HG02973 (cell line): ENCODE measurements around the gene SND1.
A peak's percentile ranks its signal among the peaks of the same experiment; 100 is the strongest.
"Not testable (repeated sequence)": the region's sequence is repeated elsewhere in the genome, so short reads cannot be mapped to it uniquely, and the experiment has no call there.

Experiments
- ATAC-seq: cut with Tn5 transposase; IDR thresholded peaks from one replicate; pipeline ENCODE4 v1.9.1; 2021; ENCODE audit warnings: moderate library complexity; ENCODE audit not compliant: unreplicated experiment

The SND1 gene

DNA sequence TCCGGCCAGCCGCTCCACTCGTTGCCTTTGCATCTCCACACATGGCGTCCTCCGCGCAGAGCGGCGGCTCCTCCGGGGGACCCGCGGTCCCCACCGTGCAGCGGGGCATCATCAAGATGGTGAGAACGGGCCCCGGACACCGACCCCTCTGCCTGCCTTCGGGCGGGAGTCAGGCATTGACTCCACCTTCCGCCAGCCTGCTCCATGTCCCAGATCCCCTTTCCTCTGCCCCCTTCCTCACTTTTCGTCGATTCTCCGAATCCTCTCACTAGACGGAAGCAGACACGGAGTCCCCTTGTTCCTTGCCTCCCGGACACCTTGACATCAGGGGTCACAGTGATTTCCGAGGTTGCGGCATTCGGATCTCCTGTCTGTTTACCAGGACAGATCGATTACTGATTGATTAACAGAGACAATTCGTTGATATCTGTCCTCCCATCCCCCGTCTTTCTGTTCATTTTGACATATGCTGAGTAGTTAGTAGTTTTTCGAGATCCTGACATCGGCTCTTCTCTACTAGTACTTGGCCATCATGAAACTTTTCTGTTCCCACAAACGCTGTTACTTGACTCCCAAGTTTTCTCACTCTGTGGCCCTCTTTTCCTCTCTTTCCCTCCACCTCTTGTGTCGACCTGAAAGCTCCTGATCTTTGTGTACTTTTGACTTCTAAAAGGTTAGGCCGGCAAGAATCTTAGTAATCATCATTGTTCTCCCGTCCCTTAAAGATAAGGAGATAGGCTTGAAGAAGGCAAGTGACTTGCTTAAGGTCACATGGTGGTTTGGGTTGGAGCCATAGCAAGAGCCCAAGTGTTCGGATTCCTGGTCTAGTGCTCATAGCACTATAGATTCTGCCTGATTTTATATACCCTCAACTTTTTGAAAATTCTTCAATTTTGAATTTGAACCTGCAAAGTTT lies 597 bp downstream of the SND1 start:
- peak; percentile 5 for ATAC-seq

DNA sequence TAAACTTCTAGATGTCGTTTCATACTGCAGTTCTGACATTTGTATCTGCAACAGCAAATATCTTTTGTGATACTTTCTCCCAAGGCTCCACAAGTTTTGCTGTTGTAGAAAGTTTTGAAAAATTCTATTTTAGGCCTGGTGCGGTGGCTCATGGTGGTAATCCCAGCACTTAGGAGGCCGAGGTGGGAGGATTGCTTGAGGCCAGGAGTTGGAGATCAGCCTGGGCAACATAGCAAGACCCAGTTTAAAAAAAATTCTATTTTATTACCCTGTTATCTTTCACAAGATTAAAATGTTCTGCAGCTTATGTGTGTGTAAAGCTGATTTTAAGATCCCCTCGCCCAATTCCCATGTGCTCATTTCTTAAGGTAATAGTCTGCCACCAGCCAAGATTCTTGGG lies 1.4 kb downstream of the SND1 start:
- no peak for ATAC-seq

DNA sequence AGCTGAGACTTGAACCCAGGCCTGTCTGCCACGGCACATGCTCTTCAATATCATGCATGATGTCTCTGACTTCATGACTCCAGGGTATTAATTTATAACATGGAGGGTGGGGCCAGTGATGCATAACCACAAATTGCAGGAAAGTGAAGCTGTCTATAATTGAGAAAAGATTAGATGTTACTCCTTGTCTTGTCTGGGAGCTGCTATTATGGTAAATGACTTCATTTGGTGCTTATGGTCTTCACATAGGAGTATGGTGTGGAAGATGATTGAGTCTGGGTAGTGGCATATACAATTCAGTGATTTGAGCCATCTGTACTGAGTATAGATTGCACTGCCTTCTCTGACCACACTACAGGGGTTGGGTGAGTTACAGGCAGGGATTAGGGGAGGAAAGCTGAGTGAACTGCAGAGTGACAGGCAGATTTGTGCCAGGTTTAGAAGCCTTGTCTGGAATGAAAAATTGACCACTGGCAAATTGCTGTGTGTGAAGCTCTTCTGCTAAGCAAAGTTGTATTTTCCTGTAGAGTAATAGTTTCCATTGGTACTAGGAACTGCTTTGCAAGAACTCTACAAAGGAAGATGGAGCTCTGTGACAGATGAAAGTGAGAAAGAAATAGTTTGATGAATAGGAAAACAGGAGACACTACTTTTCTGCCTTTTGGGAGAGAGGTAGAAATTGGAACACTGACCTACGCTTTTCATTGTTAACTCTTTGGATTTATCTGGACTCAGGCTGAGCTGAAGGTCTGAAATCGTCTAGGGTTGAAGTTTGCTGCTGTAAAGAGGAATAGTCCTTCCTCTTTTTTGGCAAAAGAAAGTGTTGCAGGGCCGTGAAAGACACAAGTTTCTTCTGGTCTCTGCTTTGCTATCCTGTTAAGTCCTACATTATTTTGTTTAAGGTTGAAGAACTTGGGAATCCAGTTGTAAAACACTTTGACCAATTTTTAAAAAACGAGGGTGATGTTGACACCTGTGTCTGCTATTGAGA lies 2.7 kb downstream of the SND1 start:
- no peak for ATAC-seq

DNA sequence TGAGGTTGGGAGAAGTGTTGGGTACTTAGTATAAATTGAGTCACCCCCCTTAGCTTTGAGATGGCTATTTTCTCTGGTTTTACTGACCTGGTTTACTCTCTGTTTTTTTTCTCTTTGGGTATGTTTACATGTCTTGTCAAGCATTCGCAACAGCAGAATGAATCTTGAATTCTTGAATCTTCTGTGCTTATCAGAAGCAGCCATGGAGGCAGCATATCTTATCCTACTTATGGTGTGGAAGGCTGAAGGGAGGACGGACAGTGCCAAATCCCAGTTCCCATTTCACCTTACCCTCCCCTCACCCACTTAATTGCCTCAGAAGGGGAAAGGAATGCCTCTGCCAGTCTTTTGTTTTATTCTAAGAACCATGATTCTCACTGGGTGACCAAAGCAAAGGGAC lies 3.7 kb downstream of the SND1 start:
- no peak for ATAC-seq

DNA sequence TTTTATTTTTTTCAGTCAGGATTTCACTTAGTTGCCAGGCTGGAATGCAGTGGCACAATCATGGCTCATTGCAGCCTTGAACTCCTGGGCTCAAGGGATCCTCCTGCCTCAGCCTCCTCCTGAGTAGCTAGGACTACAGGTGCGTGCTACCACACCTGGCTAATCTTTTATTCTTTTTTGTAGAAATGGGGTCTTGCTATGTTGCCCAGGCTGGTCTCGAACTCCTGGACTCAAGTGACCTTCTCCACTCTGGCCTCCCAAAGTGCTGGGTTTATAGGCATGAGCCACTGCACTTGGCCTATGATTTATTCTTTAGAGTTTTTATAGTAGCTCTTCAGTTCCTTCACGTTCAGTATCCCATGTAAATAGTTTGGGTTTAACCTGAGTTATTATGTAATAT lies 5.5 kb downstream of the SND1 start:
- ATAC-seq = no peak

DNA sequence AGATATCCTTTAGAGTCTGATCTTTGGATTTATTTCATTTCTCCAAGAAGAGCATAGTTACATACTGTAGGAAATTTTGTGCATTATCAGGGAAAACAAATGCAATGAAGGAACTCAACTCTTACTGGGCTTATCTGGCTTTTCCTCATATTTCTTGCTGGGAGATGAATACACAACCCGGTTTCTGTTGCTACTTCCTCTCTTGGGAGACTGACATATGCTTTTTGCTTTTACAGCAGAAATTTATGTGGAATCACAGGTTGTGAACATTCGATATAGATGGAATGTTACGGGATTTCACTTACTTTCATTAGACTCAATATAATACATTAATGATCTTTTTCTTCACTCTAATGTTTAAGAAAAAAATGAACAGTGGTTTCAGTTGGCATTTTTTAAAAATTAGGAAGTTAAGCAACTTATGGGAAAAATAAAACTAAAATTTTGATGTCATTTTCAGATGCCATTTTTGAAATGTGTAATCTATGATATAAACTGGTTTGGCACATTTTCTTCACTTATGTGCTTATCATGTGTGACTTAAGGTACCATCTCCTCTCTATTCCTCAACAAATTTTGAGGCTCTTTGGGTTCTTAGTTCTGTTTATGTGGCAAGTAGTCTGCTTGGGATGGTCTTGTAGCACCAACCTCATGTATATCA lies 7.1 kb downstream of the SND1 start:
- ATAC-seq = no peak

DNA sequence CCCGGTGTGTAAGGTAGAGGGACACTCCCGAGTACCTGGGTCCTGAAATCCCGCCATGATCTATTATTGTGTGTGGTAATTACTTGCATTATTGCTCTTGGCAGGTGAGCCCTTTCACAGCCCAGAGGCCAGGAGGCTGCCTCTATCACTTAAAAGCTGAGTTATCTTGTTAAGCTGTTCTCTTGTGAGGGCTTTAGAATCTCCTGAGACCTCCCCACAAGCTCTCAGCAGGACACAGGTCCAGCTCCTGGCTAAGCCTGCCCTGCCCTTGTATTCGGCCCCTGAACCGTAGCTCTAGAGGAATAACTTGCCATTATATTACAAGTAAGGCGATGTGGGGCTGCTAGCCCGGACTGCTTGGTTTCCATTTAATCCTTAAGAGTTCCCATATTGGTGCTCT lies 13.9 kb downstream of the SND1 start:
- ATAC-seq = no peak

DNA sequence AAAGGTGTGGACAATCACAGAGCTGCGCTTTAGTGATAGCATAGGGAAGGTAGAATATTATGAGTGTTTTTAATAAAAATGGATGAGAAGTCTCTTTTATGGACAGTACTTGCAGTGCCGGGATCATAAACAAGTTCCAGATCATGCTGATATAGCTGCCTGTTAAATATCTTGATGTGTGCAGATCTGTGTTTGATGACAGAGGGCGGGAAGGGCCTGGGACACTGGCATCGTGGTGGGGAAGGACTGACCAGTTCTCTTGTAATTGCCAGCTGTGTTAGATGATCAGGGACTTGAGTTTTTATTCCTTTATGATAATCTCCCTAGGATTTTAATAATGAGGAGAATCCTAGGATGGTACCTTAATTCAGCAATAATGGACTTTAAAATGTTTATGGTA lies 14.6 kb downstream of the SND1 start:
- ATAC-seq = no peak

DNA sequence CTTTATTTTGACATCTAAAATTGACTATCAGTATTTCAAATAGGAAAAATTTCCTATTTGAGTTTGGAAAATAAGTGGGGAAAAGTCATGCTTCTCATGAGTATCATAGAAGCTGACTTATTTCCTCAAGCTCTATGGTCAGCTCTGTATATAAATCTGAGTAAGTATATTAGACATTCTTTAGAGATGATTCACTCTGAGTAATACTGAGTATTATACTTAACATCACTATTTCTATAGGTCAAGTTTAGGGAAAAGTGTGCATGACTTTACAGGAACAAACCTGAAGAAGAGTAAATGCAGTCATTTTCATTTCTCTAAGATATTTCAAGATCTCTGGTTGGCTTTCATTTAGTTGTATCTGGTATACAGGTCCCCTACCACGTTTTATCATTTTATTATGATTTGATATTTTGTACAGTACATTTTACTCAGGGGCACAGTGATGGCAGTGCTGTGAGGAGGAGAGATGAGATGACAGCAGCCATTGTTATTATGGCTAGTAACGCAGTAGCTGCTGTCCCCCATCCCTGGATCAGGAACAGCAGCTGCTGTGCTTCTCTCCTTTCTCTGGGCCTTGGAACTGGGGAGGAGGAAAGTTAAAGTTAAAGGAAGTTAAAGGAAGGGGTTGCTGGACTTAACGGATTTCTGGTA lies 15.2 kb downstream of the SND1 start:
- no peak for ATAC-seq

DNA sequence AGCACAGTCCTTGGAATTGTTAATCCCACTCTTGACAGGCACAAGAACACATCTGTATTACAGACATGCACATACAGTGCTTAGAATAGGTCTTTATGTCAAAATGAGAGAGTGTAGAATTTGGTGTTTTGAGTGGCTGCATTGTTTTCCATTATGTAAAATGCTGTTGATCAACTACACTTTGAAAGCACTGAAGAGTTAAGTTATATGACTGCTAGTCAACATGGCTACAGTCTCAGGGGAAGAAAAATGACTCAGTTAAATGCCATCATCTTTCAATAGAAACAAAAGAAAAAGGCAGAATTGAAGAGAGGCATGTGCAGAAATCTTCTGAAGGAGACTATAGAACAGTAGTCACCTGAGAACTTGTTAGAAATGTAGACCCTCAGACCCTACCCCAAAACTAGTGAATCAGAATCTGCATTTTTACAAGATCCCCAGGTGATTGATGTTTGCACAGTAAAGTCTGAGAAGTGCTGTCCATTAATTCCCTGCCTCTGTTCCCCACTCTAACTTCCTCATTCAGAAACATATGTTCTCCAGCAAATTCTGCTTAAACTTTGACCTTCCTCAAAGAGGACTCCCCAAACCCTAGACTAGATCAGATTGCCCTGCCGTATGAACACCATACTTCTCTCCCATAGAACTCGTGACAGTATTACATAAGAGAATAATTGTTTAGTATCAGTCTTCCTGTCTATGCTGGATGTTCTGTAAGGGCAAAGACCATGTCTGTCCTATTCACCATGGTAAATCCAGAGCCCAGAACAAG lies 16.0 kb downstream of the SND1 start:
- no peak for ATAC-seq

DNA sequence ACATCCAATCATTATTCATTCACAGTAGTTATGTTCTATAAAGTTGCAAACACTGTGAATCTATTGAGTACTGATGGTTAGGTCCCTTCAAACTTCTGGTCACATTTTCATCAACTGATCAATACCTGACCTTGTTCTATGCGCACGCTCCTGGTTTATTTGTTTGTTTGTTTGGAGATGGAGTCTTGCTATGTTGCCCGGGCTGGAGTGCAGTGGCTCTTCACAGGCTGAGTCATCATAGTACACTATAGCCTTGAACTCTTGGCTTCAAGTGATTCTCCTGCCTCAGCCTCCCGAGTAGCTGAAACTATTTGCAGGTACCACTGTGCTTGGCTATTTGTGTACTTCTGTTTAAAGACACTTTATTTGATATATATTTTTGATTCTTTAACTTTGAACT lies 19.3 kb downstream of the SND1 start:
- ATAC-seq = no peak

DNA sequence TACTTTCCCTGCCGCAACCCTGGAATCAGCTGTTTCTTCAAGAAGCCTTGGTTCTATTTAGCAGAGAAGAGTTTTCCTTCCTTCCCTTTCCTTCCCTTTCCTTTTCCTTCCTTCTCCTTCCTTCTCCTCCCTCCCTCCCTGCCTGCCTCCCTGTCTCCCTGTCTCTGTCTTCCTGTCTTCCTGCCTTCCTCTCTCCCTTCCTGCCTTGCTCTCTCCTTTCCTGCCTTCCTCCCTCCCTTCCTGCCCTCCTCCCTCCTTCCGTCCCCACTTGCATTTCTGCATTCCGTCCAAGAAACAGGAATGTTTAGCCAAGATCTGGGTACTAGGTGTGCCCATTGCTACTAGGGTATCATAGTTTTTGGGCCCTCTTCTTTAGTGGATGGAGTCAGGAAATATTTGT lies 21.9 kb downstream of the SND1 start:
- ATAC-seq = no peak

DNA sequence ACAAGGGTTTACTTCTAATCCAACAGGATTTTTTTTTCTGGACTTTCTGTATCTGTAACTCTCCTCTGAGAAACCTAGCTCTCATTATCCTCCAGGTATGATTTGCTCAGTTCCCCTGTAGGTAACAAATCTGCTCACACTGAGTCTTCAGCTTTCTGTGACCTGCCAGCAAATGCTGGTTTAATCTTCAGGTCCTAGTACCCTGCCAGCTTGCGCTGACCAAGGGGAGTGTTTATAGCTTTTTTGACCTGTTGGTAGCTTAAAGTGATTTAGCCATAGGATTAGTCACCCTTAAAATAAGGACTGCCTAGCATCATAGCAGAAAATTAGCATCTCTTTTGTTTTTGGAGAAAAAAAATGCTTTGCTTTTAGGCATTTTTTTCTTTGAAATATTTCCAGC lies 22.4 kb downstream of the SND1 start:
- ATAC-seq = no peak

DNA sequence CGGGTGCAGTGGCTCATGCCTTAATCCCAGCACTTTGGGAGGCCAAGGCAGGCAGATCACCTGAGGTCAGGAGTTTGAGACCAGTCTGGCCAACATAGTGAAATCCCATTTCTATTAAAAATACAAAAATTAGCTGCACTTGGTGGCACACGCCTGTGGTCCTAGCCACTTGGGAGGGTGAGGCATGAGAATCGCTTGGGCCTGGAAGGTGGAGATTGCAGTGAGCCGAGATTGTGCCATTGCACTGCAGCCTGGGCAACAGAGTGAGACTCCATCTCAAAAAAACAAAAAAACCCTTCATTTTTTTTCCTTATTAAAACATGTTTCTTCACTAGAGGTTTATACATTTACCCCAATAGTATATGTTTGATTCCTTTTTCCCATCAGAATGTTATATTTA lies 22.9 kb downstream of the SND1 start:
- not testable (repeated sequence) for ATAC-seq

DNA sequence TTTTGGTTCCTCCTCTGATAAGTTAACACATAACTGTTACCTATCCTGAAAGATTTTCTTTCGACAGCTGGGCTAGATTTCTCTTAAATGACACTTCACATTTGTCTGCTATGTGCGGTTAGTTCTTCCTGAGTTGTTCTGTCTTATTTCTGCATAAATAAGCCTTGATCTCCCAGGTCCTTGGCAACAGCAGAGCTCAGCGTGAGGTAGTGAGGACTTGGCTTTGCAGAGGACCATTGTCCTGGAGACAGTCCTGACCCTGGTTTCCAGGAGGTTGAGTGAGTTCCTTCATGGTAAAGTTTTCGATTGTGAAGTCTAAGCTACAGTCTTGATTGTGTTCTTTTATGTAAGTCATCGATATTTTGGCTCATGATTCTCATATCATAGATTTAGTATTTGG lies 23.7 kb downstream of the SND1 start:
- ATAC-seq = no peak

DNA sequence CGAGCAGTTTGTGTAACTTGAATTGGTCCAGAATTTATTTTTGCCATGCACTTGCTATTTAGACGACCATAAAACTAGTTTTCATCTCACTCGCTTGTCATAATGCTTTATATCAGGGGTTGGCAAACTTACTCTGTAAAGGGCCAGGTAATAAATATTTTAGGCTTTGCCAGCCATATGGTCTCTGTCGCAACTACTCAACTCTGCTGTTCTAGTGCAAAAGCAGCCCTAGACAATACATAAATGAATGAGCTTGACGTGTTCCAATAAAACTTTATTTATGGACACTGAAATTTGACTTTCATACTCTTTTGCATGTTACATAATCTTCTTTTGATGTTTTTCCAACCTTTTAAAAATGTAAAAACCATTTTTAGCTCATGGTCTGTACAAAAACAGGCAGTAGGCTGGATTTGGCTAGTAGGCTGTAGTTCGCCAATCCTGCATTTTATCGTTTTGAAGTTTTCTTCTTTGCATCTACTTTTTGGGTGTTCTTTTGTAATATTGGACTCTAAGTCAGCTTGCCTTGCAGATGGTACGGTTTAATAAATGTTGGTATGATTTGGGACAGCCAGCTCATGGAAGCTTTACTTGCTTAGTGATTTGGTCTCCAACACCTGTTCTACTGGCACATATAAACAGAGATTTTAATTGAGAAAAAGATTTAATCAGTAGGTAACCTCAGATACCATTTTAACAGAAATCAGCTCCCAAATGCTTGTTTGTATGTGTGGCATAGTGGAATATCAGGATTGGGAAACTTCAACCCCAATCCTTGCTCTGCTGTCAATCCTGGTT lies 25.6 kb downstream of the SND1 start:
- ATAC-seq = no peak

DNA sequence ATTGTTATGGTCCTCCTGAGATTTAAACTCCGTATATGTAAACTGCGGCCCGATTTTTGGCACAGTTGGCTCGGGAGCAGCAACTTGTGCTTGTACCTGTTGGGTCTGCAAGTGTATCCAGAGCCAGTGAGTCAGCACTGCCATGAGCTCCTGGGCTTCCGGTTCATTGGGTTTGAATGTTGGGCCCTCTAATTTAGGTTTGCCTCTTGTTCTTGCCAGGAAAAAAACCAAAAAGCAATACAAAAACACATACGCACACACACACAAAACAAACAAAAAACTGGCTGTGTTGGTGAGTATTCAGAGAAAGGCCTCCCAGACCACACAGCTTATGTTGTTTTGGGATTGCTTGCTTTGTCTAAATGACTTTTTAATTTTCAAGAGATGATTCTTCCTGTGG lies 26.3 kb downstream of the SND1 start:
- ATAC-seq = no peak

DNA sequence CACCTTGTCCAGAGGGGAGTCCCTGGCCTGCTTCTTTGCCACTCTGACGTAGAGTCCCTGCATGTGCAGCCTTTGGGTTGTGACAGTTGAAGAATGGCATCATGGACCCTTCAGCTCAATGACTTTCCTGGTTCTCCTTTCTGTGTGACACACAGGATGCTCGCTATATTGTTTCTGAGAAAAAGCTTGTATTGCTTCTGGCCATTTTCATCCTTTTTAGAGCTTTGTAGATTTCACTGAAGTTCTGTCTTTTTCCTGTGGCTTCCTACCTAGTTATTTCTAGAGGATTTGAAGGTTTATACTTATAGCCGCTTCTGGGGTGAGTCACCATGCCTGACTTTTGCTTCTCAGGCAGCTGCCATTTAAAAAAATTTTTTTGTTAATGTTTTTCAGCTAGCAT lies 27.0 kb downstream of the SND1 start:
- no peak for ATAC-seq

DNA sequence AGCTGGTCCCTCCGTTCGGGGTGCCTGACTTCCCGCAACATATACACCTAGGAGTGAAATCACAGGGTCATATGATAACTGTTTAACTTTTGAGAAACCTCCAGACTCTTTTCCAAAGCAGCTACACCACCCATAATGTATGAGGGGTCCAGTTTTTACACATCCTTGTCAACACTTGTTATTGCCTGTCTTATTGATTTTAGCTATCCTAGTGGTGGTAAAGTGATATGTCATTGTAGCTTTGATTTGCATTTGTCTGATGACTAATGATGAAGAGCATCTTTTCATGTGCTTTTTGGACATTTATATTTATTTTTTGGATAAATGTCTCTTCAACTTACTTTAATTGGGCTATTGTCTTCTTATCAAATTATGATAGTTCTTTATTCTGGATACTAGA lies 29.0 kb downstream of the SND1 start:
- no peak for ATAC-seq
